Transverse colon (tissue), 3 donors: Measurements from ENCODE around the gene ERF.

Experiments used
- CTCF ChIP-seq, 5 experiments: fragments of 200-600 bp in 3 of 5; fragments of 450-650 bp in 2 of 5; sonication (generic) in 3 of 5; IDR thresholded peaks; 1 replicate in 2 of 5; 2 replicates in 3 of 5; pipeline ENCODE4 v1.5.1; 2016 to 2017; ENCODE audit warnings: antibody characterized with exemption in 5 of 5, inconsistent platforms in 3 of 5, mild to moderate bottlenecking in 2 of 5, moderate library complexity in 1 of 5
- EP300 ChIP-seq: sonication (generic); formaldehyde crosslinking; IDR thresholded peaks from one replicate; pipeline ENCODE4 v1.6.1; 2017; ENCODE audit warnings: antibody characterized with exemption, low read depth

- TF ChIP-seq CTCF (IDR thresholded peaks at IDR 0.05) (peak in 4 of 5 experiments; percentile 22 to 53 (median 38)), EP300 (no peak)
These were observed 35.9 kb upstream of the ERF start for GRCh38 chr19:42290523-42291434.
